ENCODE measurements around the gene GLT1D1.

Gene GLT1D1

GRCh38 chr12:128861226-128862016 is 8.1 kb downstream of the GLT1D1 start:
- H3K4me1 ChIP-seq (ENCODE audit: control insufficient read depth in 1 of 2, insufficient read depth in 2 of 2, low read length in 2 of 2) = no peaks in the 10 kb centered on the region
- H3K36me3 ChIP-seq (ENCODE audit: control insufficient read depth in 1 of 2, insufficient read depth in 2 of 2, low read length in 2 of 2) = no peaks in the 10 kb centered on the region
- no peaks in the 10 kb centered on the region for H3K9me3 ChIP-seq (ENCODE audit: control insufficient read depth in 1 of 2, low read length in 2 of 2)
- H3K27me3 ChIP-seq (ENCODE audit: low read depth, low read length) = no peaks in the 10 kb centered on the region
- H3K4me3 ChIP-seq (ENCODE audit: low read depth in 1 of 2, low read length in 2 of 2) = no peak overlapping the region
- H3K27ac ChIP-seq (ENCODE audit: low read length) = no peak overlapping the region

DNA sequence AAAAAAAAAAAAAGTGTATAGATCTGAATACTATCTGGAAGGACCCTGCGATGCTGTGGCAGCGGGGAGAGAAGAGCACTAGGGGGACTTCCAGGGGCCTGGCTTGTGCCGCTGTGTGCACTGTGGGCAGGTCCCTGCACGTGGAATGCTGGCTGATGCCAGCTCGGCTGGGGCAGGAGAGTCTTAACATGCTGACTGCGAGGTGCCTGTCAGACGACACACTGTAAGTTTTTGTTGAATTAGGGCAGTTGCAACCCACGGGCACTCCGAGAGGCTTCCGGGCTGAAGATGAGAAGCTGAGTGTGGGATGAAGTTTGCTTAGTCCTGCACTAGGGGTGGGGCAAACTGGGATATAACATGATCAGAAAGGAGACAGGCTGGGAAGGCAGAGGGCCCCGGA is 10.7 kb downstream of the GLT1D1 start:
- Histone ChIP-seq H3K36me3 (ENCODE audit: control insufficient read depth in 1 of 2, insufficient read depth in 2 of 2, low read length in 2 of 2) (no peaks in the 10 kb centered on the region), H3K27me3 (ENCODE audit: low read depth, low read length) (no peaks in the 10 kb centered on the region), H3K27ac (ENCODE audit: low read length) (no peak overlapping the region), H3K4me3 (ENCODE audit: low read depth in 1 of 2, low read length in 2 of 2) (no peak overlapping the region), H3K9me3 (ENCODE audit: control insufficient read depth in 1 of 2, low read length in 2 of 2) (no peaks in the 10 kb centered on the region), H3K4me1 (ENCODE audit: control insufficient read depth in 1 of 2, insufficient read depth in 2 of 2, low read length in 2 of 2) (no peaks in the 10 kb centered on the region)

GRCh38 chr12:128864516-128865186 is 11.4 kb downstream of the GLT1D1 start:
- no peaks in the 10 kb centered on the region for H3K27me3 ChIP-seq (ENCODE audit: low read depth, low read length)
- no peak overlapping the region for H3K27ac ChIP-seq (ENCODE audit: low read length)

GRCh38 chr12:128867466-128867865 is 14.2 kb downstream of the GLT1D1 start:
- no peaks in the 10 kb centered on the region for H3K36me3 ChIP-seq (ENCODE audit: control insufficient read depth in 1 of 2, insufficient read depth in 2 of 2, low read length in 2 of 2)
- H3K27ac ChIP-seq (ENCODE audit: low read length) = no peak overlapping the region
- no peak overlapping the region for H3K4me3 ChIP-seq (ENCODE audit: low read depth in 1 of 2, low read length in 2 of 2)
- no peaks in the 10 kb centered on the region for H3K27me3 ChIP-seq (ENCODE audit: low read depth, low read length)
- H3K9me3 ChIP-seq (ENCODE audit: control insufficient read depth in 1 of 2, low read length in 2 of 2) = no peaks in the 10 kb centered on the region
- H3K4me1 ChIP-seq (ENCODE audit: control insufficient read depth in 1 of 2, insufficient read depth in 2 of 2, low read length in 2 of 2) = no peaks in the 10 kb centered on the region

More at GRCh38 chr12:128864516-128865186, 11.4 kb downstream of the GLT1D1 start:
- Histone ChIP-seq H3K9me3 (ENCODE audit: control insufficient read depth in 1 of 2, low read length in 2 of 2) (no peaks in the 10 kb centered on the region), H3K4me1 (ENCODE audit: control insufficient read depth in 1 of 2, insufficient read depth in 2 of 2, low read length in 2 of 2) (no peaks in the 10 kb centered on the region), H3K4me3 (ENCODE audit: low read depth in 1 of 2, low read length in 2 of 2) (no peak overlapping the region), H3K36me3 (ENCODE audit: control insufficient read depth in 1 of 2, insufficient read depth in 2 of 2, low read length in 2 of 2) (no peaks in the 10 kb centered on the region)

DNA sequence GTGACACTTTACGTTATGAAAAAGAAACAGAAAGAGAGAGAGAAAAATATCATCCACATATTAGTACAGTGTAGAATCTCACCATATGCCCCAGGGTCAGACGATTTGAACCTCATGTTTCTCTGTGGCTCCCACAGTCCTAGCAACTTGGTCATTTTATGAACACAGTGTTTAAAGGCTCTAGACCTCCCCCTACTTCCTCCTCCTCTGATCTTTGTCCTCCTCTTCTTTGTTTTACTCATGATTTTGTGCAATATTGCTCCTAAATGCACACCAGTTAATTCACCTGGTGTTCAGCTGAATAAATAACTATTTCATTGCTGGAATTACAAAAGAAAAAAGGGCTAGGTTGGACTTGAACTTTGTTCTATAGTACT is 18.2 kb downstream of the GLT1D1 start:
- no peaks in the 10 kb centered on the region for H3K4me1 ChIP-seq (ENCODE audit: control insufficient read depth in 1 of 2, insufficient read depth in 2 of 2, low read length in 2 of 2)
- no peaks in the 10 kb centered on the region for H3K36me3 ChIP-seq (ENCODE audit: control insufficient read depth in 1 of 2, insufficient read depth in 2 of 2, low read length in 2 of 2)
- H3K4me3 ChIP-seq (ENCODE audit: low read depth in 1 of 2, low read length in 2 of 2) = no peak overlapping the region
- no peaks in the 10 kb centered on the region for H3K27me3 ChIP-seq (ENCODE audit: low read depth, low read length)
- no peak overlapping the region for H3K27ac ChIP-seq (ENCODE audit: low read length)
- H3K9me3 ChIP-seq (ENCODE audit: control insufficient read depth in 1 of 2, low read length in 2 of 2) = peaks cover 8 to 15% of the 10 kb centered on the region in 2 donors

DNA sequence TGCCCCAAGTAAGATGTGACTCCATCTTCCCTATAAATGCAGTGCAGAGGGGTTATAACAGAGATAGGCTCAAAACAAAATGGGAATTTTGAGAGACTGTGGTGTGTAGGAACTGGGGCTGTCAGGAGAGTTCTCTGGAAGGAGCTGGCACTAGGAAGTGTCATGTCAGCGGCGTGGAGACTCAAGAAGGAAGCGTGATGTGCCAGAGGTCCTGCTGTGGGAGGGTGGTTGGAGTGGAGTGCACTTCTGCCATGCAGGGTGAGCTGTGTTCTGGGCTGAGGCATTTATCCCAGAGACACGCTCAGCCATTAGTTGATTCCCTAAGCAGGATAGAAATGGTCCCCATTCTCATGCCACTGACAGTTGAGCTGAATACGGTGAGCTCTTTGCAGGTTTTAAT is 19.0 kb downstream of the GLT1D1 start:
- no peak overlapping the region for H3K27ac ChIP-seq (ENCODE audit: low read length)
- no peaks in the 10 kb centered on the region for H3K27me3 ChIP-seq (ENCODE audit: low read depth, low read length)
- H3K4me3 ChIP-seq (ENCODE audit: low read depth in 1 of 2, low read length in 2 of 2) = no peak overlapping the region
- no peaks in the 10 kb centered on the region for H3K36me3 ChIP-seq (ENCODE audit: control insufficient read depth in 1 of 2, insufficient read depth in 2 of 2, low read length in 2 of 2)
- peaks cover 8 to 21% of the 10 kb centered on the region in 2 donors for H3K9me3 ChIP-seq (ENCODE audit: control insufficient read depth in 1 of 2, low read length in 2 of 2)
- H3K4me1 ChIP-seq (ENCODE audit: control insufficient read depth in 1 of 2, insufficient read depth in 2 of 2, low read length in 2 of 2) = no peaks in the 10 kb centered on the region

GRCh38 chr12:128876559-128876958 is 23.3 kb downstream of the GLT1D1 start:
- Histone ChIP-seq H3K27me3 (ENCODE audit: low read depth, low read length) (no peaks in the 10 kb centered on the region), H3K4me1 (ENCODE audit: control insufficient read depth in 1 of 2, insufficient read depth in 2 of 2, low read length in 2 of 2) (no peaks in the 10 kb centered on the region), H3K9me3 (ENCODE audit: control insufficient read depth in 1 of 2, low read length in 2 of 2) (peaks cover 13 to 26% of the 10 kb centered on the region in 2 donors), H3K4me3 (ENCODE audit: low read depth in 1 of 2, low read length in 2 of 2) (no peak overlapping the region), H3K36me3 (ENCODE audit: control insufficient read depth in 1 of 2, insufficient read depth in 2 of 2, low read length in 2 of 2) (no peaks in the 10 kb centered on the region), H3K27ac (ENCODE audit: low read length) (no peak overlapping the region)

GRCh38 chr12:128879898-128880764 is 26.9 kb downstream of the GLT1D1 start:
- H3K4me1 ChIP-seq (ENCODE audit: control insufficient read depth in 1 of 2, insufficient read depth in 2 of 2, low read length in 2 of 2) = no peaks in the 10 kb centered on the region
- no peak overlapping the region for H3K4me3 ChIP-seq (ENCODE audit: low read depth in 1 of 2, low read length in 2 of 2)
- H3K9me3 ChIP-seq (ENCODE audit: control insufficient read depth in 1 of 2, low read length in 2 of 2) = peaks cover 9 to 25% of the 10 kb centered on the region in 2 donors
- no peaks in the 10 kb centered on the region for H3K27me3 ChIP-seq (ENCODE audit: low read depth, low read length)
- H3K27ac ChIP-seq (ENCODE audit: low read length) = no peak overlapping the region
- H3K36me3 ChIP-seq (ENCODE audit: control insufficient read depth in 1 of 2, insufficient read depth in 2 of 2, low read length in 2 of 2) = no peaks in the 10 kb centered on the region

DNA sequence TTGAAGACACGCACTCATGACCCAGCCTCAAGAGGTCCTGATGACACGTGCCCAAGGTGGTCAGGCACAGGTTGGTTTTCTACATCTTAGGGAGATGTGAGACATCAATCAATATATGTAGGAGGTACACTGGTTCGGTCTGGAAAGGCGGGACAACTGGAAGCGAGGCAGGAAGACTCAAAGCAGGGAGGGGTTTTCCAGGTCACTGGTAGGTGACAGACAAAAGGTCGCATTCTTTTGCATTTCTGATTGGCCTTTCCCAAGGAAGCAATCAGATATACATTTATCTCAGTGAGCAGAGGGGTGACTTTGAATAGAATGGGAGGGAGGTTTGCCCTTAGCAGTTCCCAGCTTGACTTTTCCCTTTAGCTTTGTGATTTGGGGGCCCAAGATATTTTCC is 38.6 kb downstream of the GLT1D1 start:
- H3K27ac ChIP-seq (ENCODE audit: low read length) = no peak overlapping the region
- H3K9me3 ChIP-seq (ENCODE audit: control insufficient read depth in 1 of 2, low read length in 2 of 2) = no peaks in the 10 kb centered on the region
- no peak overlapping the region for H3K4me3 ChIP-seq (ENCODE audit: low read depth in 1 of 2, low read length in 2 of 2)
- no peaks in the 10 kb centered on the region for H3K36me3 ChIP-seq (ENCODE audit: control insufficient read depth in 1 of 2, insufficient read depth in 2 of 2, low read length in 2 of 2)
- H3K27me3 ChIP-seq (ENCODE audit: low read depth, low read length) = no peaks in the 10 kb centered on the region
- H3K4me1 ChIP-seq (ENCODE audit: control insufficient read depth in 1 of 2, insufficient read depth in 2 of 2, low read length in 2 of 2) = no peaks in the 10 kb centered on the region

DNA sequence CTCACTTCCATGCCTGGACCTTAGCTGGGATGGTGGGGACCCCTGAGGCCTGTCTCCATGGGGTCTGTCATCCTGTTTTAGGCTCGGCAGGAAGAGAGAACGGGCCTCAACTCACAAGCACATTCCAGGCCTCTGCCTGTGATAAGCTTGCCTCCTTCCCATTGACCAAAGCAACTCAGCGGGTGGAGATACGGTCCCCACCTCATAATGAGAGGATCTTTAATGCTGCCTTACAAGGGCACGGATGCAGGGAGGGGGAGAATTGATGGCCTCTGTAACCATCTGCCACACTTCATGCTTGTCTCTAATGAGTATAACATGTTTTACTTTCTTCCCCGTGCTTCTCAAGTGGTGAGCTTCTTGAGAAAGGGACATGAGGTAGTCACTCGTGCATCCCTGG is 50.0 kb downstream of the GLT1D1 start:
- Histone ChIP-seq H3K9me3 (ENCODE audit: control insufficient read depth in 1 of 2, low read length in 2 of 2) (no peaks in the 10 kb centered on the region), H3K36me3 (ENCODE audit: control insufficient read depth in 1 of 2, insufficient read depth in 2 of 2, low read length in 2 of 2) (no peaks in the 10 kb centered on the region), H3K27me3 (ENCODE audit: low read depth, low read length) (no peaks in the 10 kb centered on the region), H3K27ac (ENCODE audit: low read length) (no peak overlapping the region), H3K4me1 (ENCODE audit: control insufficient read depth in 1 of 2, insufficient read depth in 2 of 2, low read length in 2 of 2) (no peaks in the 10 kb centered on the region), H3K4me3 (ENCODE audit: low read depth in 1 of 2, low read length in 2 of 2) (no peak overlapping the region)

DNA sequence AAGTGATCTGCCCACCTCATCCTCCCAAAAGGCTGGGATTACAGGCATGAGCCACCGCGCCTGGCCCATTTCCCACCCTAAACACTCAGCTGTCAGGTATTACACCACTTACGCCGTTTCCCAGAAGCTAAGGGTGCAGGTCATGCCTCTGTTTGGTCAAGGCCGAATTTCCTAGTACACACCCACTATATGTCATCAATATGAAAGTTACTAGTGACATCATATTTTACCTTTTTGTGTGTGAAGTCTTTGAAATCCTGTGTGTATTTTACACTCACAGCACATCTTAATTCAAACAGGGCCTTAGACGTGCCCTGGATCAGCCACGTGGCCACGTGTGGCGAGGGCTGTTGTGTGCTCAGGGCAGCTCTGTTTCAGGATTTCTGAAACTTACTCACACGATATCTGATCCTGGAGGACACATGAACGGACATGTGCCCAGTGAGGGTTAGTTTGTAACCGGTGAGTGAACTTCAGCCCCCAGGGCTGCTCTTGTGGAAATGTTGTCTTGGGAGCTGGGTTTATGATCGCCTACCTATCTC is 51.8 kb downstream of the GLT1D1 start:
- no peaks in the 10 kb centered on the region for H3K27me3 ChIP-seq (ENCODE audit: low read depth, low read length)
- H3K27ac ChIP-seq (ENCODE audit: low read length) = no peak overlapping the region
- no peaks in the 10 kb centered on the region for H3K4me1 ChIP-seq (ENCODE audit: control insufficient read depth in 1 of 2, insufficient read depth in 2 of 2, low read length in 2 of 2)
- H3K36me3 ChIP-seq (ENCODE audit: control insufficient read depth in 1 of 2, insufficient read depth in 2 of 2, low read length in 2 of 2) = no peaks in the 10 kb centered on the region
- H3K4me3 ChIP-seq (ENCODE audit: low read depth in 1 of 2, low read length in 2 of 2) = no peak overlapping the region
- H3K9me3 ChIP-seq (ENCODE audit: control insufficient read depth in 1 of 2, low read length in 2 of 2) = no peaks in the 10 kb centered on the region
